Chondrocyte (in vitro differentiated cells): ENCODE results near the gene MIB1. TPM values are rescaled to one million over a fixed set of nuclear protein-coding genes. Genes with fewer than 3 reads are reported as not detected.
A peak's percentile ranks its signal among the peaks of the same experiment; 100 is the strongest.

Source experiments
- DNase-seq: peaks from one replicate; pipeline ENCODE4 v3.0.0; 2021; ENCODE audit warnings: mixed read lengths, low spot score
- H3K27ac Mint-ChIP-seq: one replicate; pipeline ENCODE4 v1.8.0; 2021; ENCODE audit warnings: mild to moderate bottlenecking, moderate library complexity, mixed read lengths; ENCODE audit not compliant: unreplicated experiment
- H3K27me3 Mint-ChIP-seq: 2 replicates; pipeline ENCODE4 v1.8.0; 2021; ENCODE audit warnings: low read depth, mixed read lengths
- H3K36me3 Mint-ChIP-seq: 2 replicates; pipeline ENCODE4 v1.8.0; 2021; ENCODE audit warnings: low read depth, mixed read lengths
- H3K4me1 Mint-ChIP-seq: 2 replicates; pipeline ENCODE4 v1.8.0; 2021; ENCODE audit warnings: low read depth, mild to moderate bottlenecking, mixed read lengths
- H3K4me3 Mint-ChIP-seq: one replicate; pipeline ENCODE4 v1.8.0; 2021; ENCODE audit warnings: mild to moderate bottlenecking, moderate library complexity, mixed read lengths; ENCODE audit not compliant: unreplicated experiment
- H3K9me3 Mint-ChIP-seq: 2 replicates; pipeline ENCODE4 v1.8.0; 2021; ENCODE audit warnings: low read depth, mixed read lengths
- CTCF ChIP-seq: fragments of 200-600 bp; sonication (generic); IDR thresholded peaks from 2 replicates; pipeline ENCODE4 v1.5.0; 2021; ENCODE audit warnings: antibody characterized with exemption, mild to moderate bottlenecking, moderate library complexity
- total RNA-seq: library from RNA; stranded (reverse); gene quantifications from 3 replicates; pipeline ENCODE4 v1.2.1, GENCODE V29; 2021

Gene MIB1
- total RNA-seq, 1 donor from 2014 or later: 68.0 TPM

GRCh38 chr18:21760321-21760720, 19.7 kb downstream of the MIB1 start:
- H3K9me3 Mint-ChIP-seq: no peaks in the 10 kb centered on the region
- no peak overlapping the region for H3K4me3 Mint-ChIP-seq

GRCh38 chr18:21761471-21762115, 21.0 kb downstream of the MIB1 start:
- no peak overlapping the region for H3K4me3 Mint-ChIP-seq
- peak overlapping the region; percentile 22 for H3K27ac Mint-ChIP-seq
- no peak for TF ChIP-seq CTCF
- peaks cover 2% of the 10 kb centered on the region for H3K9me3 Mint-ChIP-seq
- no peak for DNase-seq
- peaks cover 9% of the 10 kb centered on the region for H3K36me3 Mint-ChIP-seq
- no peaks in the 10 kb centered on the region for H3K27me3 Mint-ChIP-seq
- H3K4me1 Mint-ChIP-seq: peaks cover 59% of the 10 kb centered on the region

More at GRCh38 chr18:21760321-21760720, 19.7 kb downstream of the MIB1 start:
- H3K4me1 Mint-ChIP-seq: peaks cover 60% of the 10 kb centered on the region
- TF ChIP-seq CTCF: no peak
- peak overlapping the region; percentile 80 for H3K27ac Mint-ChIP-seq
- no peaks in the 10 kb centered on the region for H3K36me3 Mint-ChIP-seq
- DNase-seq: no peak
- H3K27me3 Mint-ChIP-seq: no peaks in the 10 kb centered on the region

GRCh38 chr18:21762181-21762772, 21.7 kb downstream of the MIB1 start:
- Mint-ChIP-seq H3K36me3 (peaks cover 14% of the 10 kb centered on the region), H3K4me3 (no peak overlapping the region), H3K4me1 (peaks cover 54% of the 10 kb centered on the region), H3K27me3 (no peaks in the 10 kb centered on the region), H3K9me3 (peaks cover 2% of the 10 kb centered on the region), H3K27ac (no peak overlapping the region)
- no peak for DNase-seq
- no peak for TF ChIP-seq CTCF

GRCh38 chr18:21763846-21764646, 23.5 kb downstream of the MIB1 start:
- DNase-seq: no peak
- Mint-ChIP-seq H3K4me1 (peaks cover 49% of the 10 kb centered on the region), H3K27ac (no peak overlapping the region), H3K36me3 (peaks cover 16% of the 10 kb centered on the region), H3K27me3 (no peaks in the 10 kb centered on the region), H3K4me3 (no peak overlapping the region), H3K9me3 (peaks cover 2% of the 10 kb centered on the region)
- no peak for TF ChIP-seq CTCF

GRCh38 chr18:21769206-21769605, 28.6 kb downstream of the MIB1 start:
- no peak overlapping the region for H3K4me3 Mint-ChIP-seq
- TF ChIP-seq CTCF: no peak
- H3K9me3 Mint-ChIP-seq: peaks cover 2% of the 10 kb centered on the region
- H3K36me3 Mint-ChIP-seq: peaks cover 24% of the 10 kb centered on the region
- no peak for DNase-seq
- H3K27me3 Mint-ChIP-seq: no peaks in the 10 kb centered on the region
- H3K27ac Mint-ChIP-seq: no peak overlapping the region
- H3K4me1 Mint-ChIP-seq: peaks cover 22% of the 10 kb centered on the region
